GM12878 (cell line): ENCODE results near the gene CDHR2. TPM values are rescaled to one million over a fixed set of nuclear protein-coding genes. Genes with fewer than 3 reads are reported as not detected.

Source experiments
- ATAC-seq: fragments of 200-7000 bp; cut with Tn5 transposase; 3 replicates; pipeline ENCODE4 v1.9.1; 2020; ENCODE audit warnings: mild to moderate bottlenecking, moderate library complexity
- BruUV-seq: library from RNA; stranded (reverse); fragments of 400-500 nt; replicated peaks from 2 replicates; lab custom pipeline; 2021; lab: Mats Ljungman, UMichigan
- CTCF ChIA-PET: fragments of 300-600 bp; sonication (Branson Sonifier 250); formaldehyde crosslinking; extraction: SDS; loops from one replicate; lab custom pipeline; 2021; ENCODE audit warnings: inconsistent platforms; lab: Yijun Ruan, JAX
- POLR2A ChIA-PET: fragments of 350-600 bp; formaldehyde crosslinking; extraction: SDS; loops from one replicate; lab custom pipeline; 2021; ENCODE audit warnings: inconsistent platforms; lab: Charles Lee
- RAD21 ChIA-PET: fragments of 300-600 bp; sonication (Branson Sonifier 250); formaldehyde crosslinking; loops from one replicate; lab custom pipeline; 2023; ENCODE audit warnings: antibody characterized with exemption; ENCODE audit not compliant: unreplicated experiment; lab: Charles Lee
- SMC1A ChIA-PET: fragments of 300-600 bp; sonication (Branson Sonifier 250); formaldehyde crosslinking; loops from one replicate; lab custom pipeline; 2023; ENCODE audit not compliant: unreplicated experiment, uncharacterized antibody; lab: Charles Lee
- DNase-seq: peaks from one replicate; pipeline ENCODE4 v3.0.0-alpha.2; 2011; ENCODE audit warnings: low read depth, low spot score
- FAIRE-seq: peaks from 3 replicates; lab custom pipeline; 2011; peaks lifted over from hg19 to GRCh38; lab: Jason Lieb, UNC
- H2AFZ ChIP-seq: 2 replicates; pipeline ENCODE4 v1.6.0; 2011; ENCODE audit warnings: low read depth, low read length, control low read depth; ENCODE audit not compliant: control insufficient read depth
- H3K27ac ChIP-seq: 2 replicates; pipeline ENCODE4 v1.5.1; 2011; ENCODE audit warnings: control low read depth; ENCODE audit not compliant: control insufficient read depth, insufficient read depth
- H3K27me3 ChIP-seq, 2 experiments: replicated peaks in 1 of 2; 2 replicates each; pipeline versions ENCODE4 v1.6.0 to v1.6.1; 2011; ENCODE audit warnings: low read length in 1 of 2; ENCODE audit not compliant: control insufficient read depth in 2 of 2, insufficient read depth in 2 of 2
- H3K36me3 ChIP-seq, 2 experiments: 2 replicates each; pipeline ENCODE4 v1.5.1; 2011; ENCODE audit warnings: low read length in 1 of 2; ENCODE audit not compliant: control insufficient read depth in 2 of 2, insufficient read depth in 2 of 2
- H3K4me1 ChIP-seq: 2 replicates; pipeline ENCODE4 v1.6.1; 2011; ENCODE audit warnings: mild to moderate bottlenecking, low read length, moderate library complexity, mixed read lengths; ENCODE audit not compliant: control insufficient read depth, insufficient read depth
- H3K4me2 ChIP-seq: 2 replicates; pipeline ENCODE4 v1.6.0; 2011; ENCODE audit warnings: control low read depth; ENCODE audit not compliant: control insufficient read depth, insufficient read depth
- H3K4me3 ChIP-seq: fragments of 200-600 bp; sonication (generic); 2 replicates; pipeline ENCODE4 v1.5.1; 2016
- H3K79me2 ChIP-seq: 2 replicates; pipeline ENCODE4 v1.6.0; 2011; ENCODE audit warnings: low read length; ENCODE audit not compliant: control insufficient read depth, insufficient read depth
- H3K9ac ChIP-seq: 2 replicates; pipeline ENCODE4 v1.8.0; 2011; ENCODE audit warnings: low read length, control low read depth, mixed read lengths; ENCODE audit not compliant: control insufficient read depth, insufficient read depth
- H3K9me3 ChIP-seq: replicated peaks from 3 replicates; pipeline ENCODE4 v1.5.1; 2011; ENCODE audit warnings: mild to moderate bottlenecking, low read length; ENCODE audit not compliant: control insufficient read depth, insufficient read depth
- H4K20me1 ChIP-seq: 2 replicates; pipeline ENCODE4 v1.6.0; 2011; ENCODE audit not compliant: control insufficient read depth, insufficient read depth
- ETV6 ChIP-seq, 2 experiments: fragments of 450-650 bp in 1 of 2; IDR thresholded peaks in 1 of 2; conservative IDR thresholded peaks in 1 of 2; 2 replicates each; pipeline ENCODE4 v1.6.1; 2014; ENCODE audit warnings: antibody characterized with exemption in 1 of 2, borderline replicate concordance in 1 of 2, low read depth in 1 of 2, mild to moderate bottlenecking in 1 of 2, moderate library complexity in 1 of 2
- IKZF1 ChIP-seq: fragments of 450-650 bp; conservative IDR thresholded peaks from 2 replicates; pipeline ENCODE4 v1.6.1; 2017; ENCODE audit warnings: antibody characterized with exemption, mild to moderate bottlenecking
- NFXL1 ChIP-seq: fragments of 450-650 bp; IDR thresholded peaks from 2 replicates; pipeline ENCODE4 v1.6.1; 2017; ENCODE audit warnings: antibody characterized with exemption, mild to moderate bottlenecking, borderline replicate concordance
- NFYA ChIP-seq: IDR thresholded peaks from 2 replicates; pipeline ENCODE4 v1.6.1; 2011; ENCODE audit warnings: low read depth, mild to moderate bottlenecking, low read length, improper control_type of control experiment, borderline replicate concordance
- NR2C1 ChIP-seq: fragments of 450-650 bp; IDR thresholded peaks from 2 replicates; pipeline ENCODE4 v1.6.1; 2017; ENCODE audit warnings: antibody characterized with exemption, mild to moderate bottlenecking, moderate library complexity
- RBBP5 ChIP-seq: fragments of 200-600 bp; sonication (generic); conservative IDR thresholded peaks from 2 replicates; pipeline ENCODE4 v1.6.1; 2016
- RELA ChIP-seq: fragments of 450-650 bp; IDR thresholded peaks from 2 replicates; pipeline ENCODE4 v1.8.0; 2014; ENCODE audit warnings: borderline replicate concordance; ENCODE audit not compliant: partially characterized antibody
- RFX5 ChIP-seq: IDR thresholded peaks from 2 replicates; pipeline ENCODE4 v1.6.1; 2011; ENCODE audit warnings: low read depth, low read length, improper control_type of control experiment
- TCF7 ChIP-seq: IDR thresholded peaks from 2 replicates; pipeline ENCODE4 v1.6.1; 2014; ENCODE audit warnings: antibody characterized with exemption, borderline replicate concordance
- WGBS: methylation state at CpG from one replicate; pipeline ENCODE4 v1.1.6; 2016; ENCODE audit warnings: low lambda C conversion rate; ENCODE audit not compliant: insufficient replicate concordance, insufficient coverage; ENCODE audit errors: missing lambda C conversion rate; 5-methylcytosine and 5-hydroxymethylcytosine counted together
- in situ Hi-C: fragments of 300-500 bp; cut with MboI; formaldehyde crosslinking; loops from 9 replicates; pipeline ENCODE4 v1.14.3; 2018; ENCODE audit warnings: mixed read lengths
- intact Hi-C: fragments of 100-400 bp; cut with micrococcal nuclease; formaldehyde crosslinking; loops from one replicate; pipeline ENCODE4 v1.14.2; 2022; ENCODE audit not compliant: unreplicated experiment
- polyA plus RNA-seq, 11 experiments: library from polyadenylated mRNA; depleted of rRNA in 4 of 11; unstranded in 6 of 11; stranded (reverse) in 5 of 11; fragments of >200 nt; fragmentation: Nextera tagmentation in 4 of 11; fragmentation: Illumina TruSeq in 1 of 11; extraction: Ambion mirVana in 4 of 11; extraction: Trizol in 1 of 11; gene quantifications; 1 replicate in 1 of 11; 2 replicates in 10 of 11; pipeline versions ENCODE4 v1.2.1 to v1.2.3, GENCODE V29; 2011 to 2016; ENCODE audit warnings: inconsistent platforms in 2 of 11, missing spikeins in 2 of 11, low read depth in 1 of 11
- total RNA-seq, 4 experiments: library from RNA; depleted of rRNA in 3 of 4; stranded (reverse); fragments of >200 nt in 3 of 4; fragmentation: Illumina TruSeq in 1 of 4; extraction: Trizol in 1 of 4; gene quantifications; 2 replicates each; pipeline versions ENCODE4 v1.2.1 to v1.2.3, GENCODE V29; 2013 to 2021
- TF ChIP-seq, protein P1 (sequence below): IDR thresholded peaks from 2 replicates; pipeline ENCODE4 v1.6.1; 2011; ENCODE audit warnings: low read depth, mild to moderate bottlenecking, low read length, moderate library complexity, borderline replicate concordance; ENCODE audit errors: extremely low read depth
- TF ChIP-seq, protein P2 (sequence below): fragments of 450-650 bp; conservative IDR thresholded peaks from 2 replicates; pipeline ENCODE4 v1.6.1; 2017; ENCODE audit warnings: mild to moderate bottlenecking, moderate library complexity
- TF ChIP-seq, protein P3 (sequence below): fragments of 450-650 bp; formaldehyde crosslinking; IDR thresholded peaks from 2 replicates; pipeline ENCODE4 v1.5.0; 2022; ENCODE audit warnings: mild to moderate bottlenecking, missing genetic modification characterization
- TF ChIP-seq, protein P4 (sequence below): IDR thresholded peaks from 2 replicates; pipeline ENCODE4 v1.6.1; 2012; ENCODE audit warnings: low read length, inconsistent platforms

CDHR2 gene
- total and polyA plus RNA-seq, 10 of the 15 experiments (the other 5 are each of a cell fraction or from before 2014, with no cell fraction given) = 0.03 to 0.46 (median 0.06) TPM; not detected in 5

DNA sequence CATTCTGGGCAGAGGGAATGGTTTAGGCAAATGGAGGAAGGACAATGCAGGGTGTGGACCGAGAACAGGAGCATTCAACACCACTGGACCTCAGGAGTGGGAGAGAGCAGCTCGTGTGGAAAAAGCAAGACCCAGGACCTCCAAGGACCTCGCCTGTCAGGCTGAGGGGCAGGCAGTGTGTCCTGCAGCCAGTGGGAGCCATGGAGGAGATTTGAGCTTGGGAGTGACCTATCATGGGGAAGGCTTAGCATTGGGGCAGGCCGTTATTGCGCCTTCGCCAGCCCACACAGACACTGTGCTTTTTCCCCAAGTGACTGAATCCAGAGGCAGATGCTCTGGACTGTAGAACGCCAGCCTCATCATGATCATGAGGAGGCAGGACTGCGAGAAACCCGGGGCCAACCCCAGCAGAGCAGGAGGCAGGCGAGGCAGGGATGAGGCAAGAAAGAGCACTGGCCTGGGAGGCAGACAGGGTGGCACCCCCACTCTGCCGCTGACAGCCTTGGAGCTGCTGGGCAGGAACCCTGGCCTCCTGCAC, 3.3 kb downstream of the CDHR2 start (continued):
- TF ChIP-seq IKZF1 = no peak
- TF ChIP-seq NFYA = no peak
- TF ChIP-seq ETV6 (conservative IDR thresholded peaks at IDR 0.05 in 1 of 2, IDR thresholded peaks at IDR 0.05 in 1 of 2; ENCODE audit: borderline replicate concordance in 1 of 2, low read depth in 1 of 2) = no peak
- no peak for TF ChIP-seq RBBP5
- no peak for TF ChIP-seq NFXL1
- TF ChIP-seq, protein P1, sequence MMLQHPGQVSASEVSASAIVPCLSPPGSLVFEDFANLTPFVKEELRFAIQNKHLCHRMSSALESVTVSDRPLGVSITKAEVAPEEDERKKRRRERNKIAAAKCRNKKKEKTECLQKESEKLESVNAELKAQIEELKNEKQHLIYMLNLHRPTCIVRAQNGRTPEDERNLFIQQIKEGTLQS = no peak
- TF ChIP-seq, protein P2, sequence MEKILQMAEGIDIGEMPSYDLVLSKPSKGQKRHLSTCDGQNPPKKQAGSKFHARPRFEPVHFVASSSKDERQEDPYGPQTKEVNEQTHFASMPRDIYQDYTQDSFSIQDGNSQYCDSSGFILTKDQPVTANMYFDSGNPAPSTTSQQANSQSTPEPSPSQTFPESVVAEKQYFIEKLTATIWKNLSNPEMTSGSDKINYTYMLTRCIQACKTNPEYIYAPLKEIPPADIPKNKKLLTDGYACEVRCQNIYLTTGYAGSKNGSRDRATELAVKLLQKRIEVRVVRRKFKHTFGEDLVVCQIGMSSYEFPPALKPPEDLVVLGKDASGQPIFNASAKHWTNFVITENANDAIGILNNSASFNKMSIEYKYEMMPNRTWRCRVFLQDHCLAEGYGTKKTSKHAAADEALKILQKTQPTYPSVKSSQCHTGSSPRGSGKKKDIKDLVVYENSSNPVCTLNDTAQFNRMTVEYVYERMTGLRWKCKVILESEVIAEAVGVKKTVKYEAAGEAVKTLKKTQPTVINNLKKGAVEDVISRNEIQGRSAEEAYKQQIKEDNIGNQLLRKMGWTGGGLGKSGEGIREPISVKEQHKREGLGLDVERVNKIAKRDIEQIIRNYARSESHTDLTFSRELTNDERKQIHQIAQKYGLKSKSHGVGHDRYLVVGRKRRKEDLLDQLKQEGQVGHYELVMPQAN = no peak
- TF ChIP-seq NR2C1 = no peak

DNA sequence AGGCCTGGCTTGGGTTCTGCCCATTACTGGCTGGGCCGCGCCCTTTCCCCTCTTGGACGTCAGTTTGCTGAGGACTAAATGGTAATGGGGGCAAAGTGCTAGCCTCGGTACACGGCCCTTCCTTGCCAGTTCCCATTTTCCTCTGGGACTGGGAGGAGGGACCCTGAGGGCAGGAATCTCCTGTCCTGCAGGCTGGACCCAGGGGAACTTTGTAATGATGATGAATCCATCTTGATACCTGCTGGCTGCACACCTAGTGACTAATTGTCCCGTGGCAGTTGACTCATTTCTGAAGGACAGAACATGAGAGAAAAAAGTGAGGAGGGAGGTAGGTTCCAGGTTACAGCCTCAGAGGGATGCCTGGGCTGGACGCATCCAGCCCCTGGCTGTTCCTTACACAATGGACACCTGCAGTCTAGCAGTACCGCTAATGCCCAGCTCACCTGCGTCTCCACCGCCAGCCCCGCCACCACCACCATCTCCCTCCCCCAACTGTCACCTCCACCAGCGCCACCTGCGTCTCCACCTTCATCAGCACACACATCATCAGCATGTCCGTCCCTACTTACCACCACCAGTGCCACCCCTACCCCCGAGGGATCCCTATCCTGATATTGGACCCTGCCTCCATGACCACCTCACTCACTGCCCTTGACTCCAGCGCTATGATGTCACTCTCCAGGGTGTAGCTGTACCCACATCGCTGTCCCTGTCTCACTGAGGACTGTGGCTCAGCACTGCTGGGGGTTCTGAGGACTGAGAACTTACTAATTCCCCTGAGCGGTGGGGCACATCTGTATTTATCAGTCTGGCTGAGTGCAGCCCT, 4.3 kb downstream of the CDHR2 start:
- Histone ChIP-seq H3K9ac (no peak overlapping the region), H3K4me3 (no peak overlapping the region), H3K4me1 (0 out of 2 replicates have a peak, but pooled peaks cover 6% of the 10 kb centered on the region), H3K4me2 (no peak overlapping the region), H3K27ac (no peak overlapping the region), H3K79me2 (no peaks in the 10 kb centered on the region), H4K20me1 (no peaks in the 10 kb centered on the region), H2AFZ (no peak overlapping the region), H3K36me3 (no peaks in the 10 kb centered on the region), H3K9me3 (no peaks in the 10 kb centered on the region), H3K27me3 (peaks cover 0 to 2% of the 10 kb centered on the region in 2 experiments; a peak in 2 of 4 replicates)
- ChIA-PET RAD21 (no interaction called here), SMC1A (no interaction called here), CTCF (no interaction called here), POLR2A (no interaction called here)
- in situ Hi-C loops (no loop called here), intact Hi-C loops (no loop called here)
- ATAC-seq = no peak
- DNase-seq = no peak
- WGBS = 59% methylated on average over 16 of the region's 18 CpGs
- BruUV-seq = no TSS peak
- no peak for FAIRE-seq
- TF ChIP-seq, protein P3, sequence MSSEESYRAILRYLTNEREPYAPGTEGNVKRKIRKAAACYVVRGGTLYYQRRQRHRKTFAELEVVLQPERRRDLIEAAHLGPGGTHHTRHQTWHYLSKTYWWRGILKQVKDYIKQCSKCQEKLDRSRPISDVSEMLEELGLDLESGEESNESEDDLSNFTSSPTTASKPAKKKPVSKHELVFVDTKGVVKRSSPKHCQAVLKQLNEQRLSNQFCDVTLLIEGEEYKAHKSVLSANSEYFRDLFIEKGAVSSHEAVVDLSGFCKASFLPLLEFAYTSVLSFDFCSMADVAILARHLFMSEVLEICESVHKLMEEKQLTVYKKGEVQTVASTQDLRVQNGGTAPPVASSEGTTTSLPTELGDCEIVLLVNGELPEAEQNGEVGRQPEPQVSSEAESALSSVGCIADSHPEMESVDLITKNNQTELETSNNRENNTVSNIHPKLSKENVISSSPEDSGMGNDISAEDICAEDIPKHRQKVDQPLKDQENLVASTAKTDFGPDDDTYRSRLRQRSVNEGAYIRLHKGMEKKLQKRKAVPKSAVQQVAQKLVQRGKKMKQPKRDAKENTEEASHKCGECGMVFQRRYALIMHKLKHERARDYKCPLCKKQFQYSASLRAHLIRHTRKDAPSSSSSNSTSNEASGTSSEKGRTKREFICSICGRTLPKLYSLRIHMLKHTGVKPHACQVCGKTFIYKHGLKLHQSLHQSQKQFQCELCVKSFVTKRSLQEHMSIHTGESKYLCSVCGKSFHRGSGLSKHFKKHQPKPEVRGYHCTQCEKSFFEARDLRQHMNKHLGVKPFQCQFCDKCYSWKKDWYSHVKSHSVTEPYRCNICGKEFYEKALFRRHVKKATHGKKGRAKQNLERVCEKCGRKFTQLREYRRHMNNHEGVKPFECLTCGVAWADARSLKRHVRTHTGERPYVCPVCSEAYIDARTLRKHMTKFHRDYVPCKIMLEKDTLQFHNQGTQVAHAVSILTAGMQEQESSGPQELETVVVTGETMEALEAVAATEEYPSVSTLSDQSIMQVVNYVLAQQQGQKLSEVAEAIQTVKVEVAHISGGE (CRISPR knock-in tag) = no peak
- TF ChIP-seq NFXL1 (no peak), TCF7 (no peak), RFX5 (no peak), RELA (no peak)
- TF ChIP-seq, protein P4, sequence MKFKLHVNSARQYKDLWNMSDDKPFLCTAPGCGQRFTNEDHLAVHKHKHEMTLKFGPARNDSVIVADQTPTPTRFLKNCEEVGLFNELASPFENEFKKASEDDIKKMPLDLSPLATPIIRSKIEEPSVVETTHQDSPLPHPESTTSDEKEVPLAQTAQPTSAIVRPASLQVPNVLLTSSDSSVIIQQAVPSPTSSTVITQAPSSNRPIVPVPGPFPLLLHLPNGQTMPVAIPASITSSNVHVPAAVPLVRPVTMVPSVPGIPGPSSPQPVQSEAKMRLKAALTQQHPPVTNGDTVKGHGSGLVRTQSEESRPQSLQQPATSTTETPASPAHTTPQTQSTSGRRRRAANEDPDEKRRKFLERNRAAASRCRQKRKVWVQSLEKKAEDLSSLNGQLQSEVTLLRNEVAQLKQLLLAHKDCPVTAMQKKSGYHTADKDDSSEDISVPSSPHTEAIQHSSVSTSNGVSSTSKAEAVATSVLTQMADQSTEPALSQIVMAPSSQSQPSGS = no peak
